ENCODE data around the gene EGFL6. TPM values are rescaled to one million over a fixed set of nuclear protein-coding genes. Genes with fewer than 3 reads are reported as not detected.

The EGFL6 gene
- total and polyA plus RNA-seq, 2 experiments from 2014 or later: 116 to 131 TPM

DNA sequence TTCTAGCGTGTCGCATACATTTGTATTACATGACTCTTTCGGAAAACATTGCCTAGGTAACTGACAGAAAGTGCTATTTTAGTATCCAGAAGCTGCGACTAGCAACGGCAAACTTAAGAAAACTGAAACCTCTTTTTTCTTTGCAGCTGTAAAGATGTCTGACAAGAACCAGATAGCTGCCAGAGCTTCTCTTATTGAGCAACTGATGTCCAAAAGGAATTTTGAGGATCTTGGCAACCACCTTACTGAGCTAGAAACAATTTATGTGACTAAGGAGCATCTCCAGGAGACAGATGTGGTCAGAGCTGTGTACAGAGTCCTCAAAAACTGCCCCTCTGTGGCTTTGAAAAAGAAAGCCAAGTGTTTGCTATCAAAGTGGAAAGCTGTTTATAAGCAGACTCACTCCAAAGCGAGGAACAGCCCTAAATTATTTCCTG is 93.0 kb downstream of the EGFL6 start:
- peak overlapping the region; percentile 60 for H3K4me2 ChIP-seq
- H3K4me1 ChIP-seq (ENCODE audit: insufficient read depth): no peaks in the 10 kb centered on the region
- no peaks in the 10 kb centered on the region for H3K9me3 ChIP-seq (ENCODE audit: low read depth)
- no peaks in the 10 kb centered on the region for H3K27me3 ChIP-seq
- peak overlapping the region; percentile 67 for H3K27ac ChIP-seq
- H3K9me2 ChIP-seq (replicated peaks; ENCODE audit: insufficient read depth): no peaks in the 10 kb centered on the region
- H3K36me3 ChIP-seq (replicated peaks; ENCODE audit: insufficient read depth, low read depth): no peaks in the 10 kb centered on the region
- peak; percentile 45 for DNase-seq (ENCODE audit: low spot score)
- no peak overlapping the region for H2AFZ ChIP-seq
- H3K4me3 ChIP-seq: no peak overlapping the region
- H3K79me2 ChIP-seq: no peaks in the 10 kb centered on the region
- no peaks in the 10 kb centered on the region for H4K20me1 ChIP-seq (ENCODE audit: insufficient read depth, poor library complexity, severe bottlenecking)
- TF ChIP-seq EZH2 (IDR thresholded peaks at IDR 0.05; ENCODE audit: borderline replicate concordance) (no peak), EZH2phosphoT487 (IDR thresholded peaks at IDR 0.05; ENCODE audit: low read depth, severe bottlenecking, unreplicated experiment) (no peak)
- TF ChIP-seq, protein P1, sequence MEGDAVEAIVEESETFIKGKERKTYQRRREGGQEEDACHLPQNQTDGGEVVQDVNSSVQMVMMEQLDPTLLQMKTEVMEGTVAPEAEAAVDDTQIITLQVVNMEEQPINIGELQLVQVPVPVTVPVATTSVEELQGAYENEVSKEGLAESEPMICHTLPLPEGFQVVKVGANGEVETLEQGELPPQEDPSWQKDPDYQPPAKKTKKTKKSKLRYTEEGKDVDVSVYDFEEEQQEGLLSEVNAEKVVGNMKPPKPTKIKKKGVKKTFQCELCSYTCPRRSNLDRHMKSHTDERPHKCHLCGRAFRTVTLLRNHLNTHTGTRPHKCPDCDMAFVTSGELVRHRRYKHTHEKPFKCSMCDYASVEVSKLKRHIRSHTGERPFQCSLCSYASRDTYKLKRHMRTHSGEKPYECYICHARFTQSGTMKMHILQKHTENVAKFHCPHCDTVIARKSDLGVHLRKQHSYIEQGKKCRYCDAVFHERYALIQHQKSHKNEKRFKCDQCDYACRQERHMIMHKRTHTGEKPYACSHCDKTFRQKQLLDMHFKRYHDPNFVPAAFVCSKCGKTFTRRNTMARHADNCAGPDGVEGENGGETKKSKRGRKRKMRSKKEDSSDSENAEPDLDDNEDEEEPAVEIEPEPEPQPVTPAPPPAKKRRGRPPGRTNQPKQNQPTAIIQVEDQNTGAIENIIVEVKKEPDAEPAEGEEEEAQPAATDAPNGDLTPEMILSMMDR (IDR thresholded peaks at IDR 0.05; ENCODE audit: poor library complexity): no peak
- 55% methylated on average over 6 of the region's 6 CpGs for WGBS (ENCODE audit: low lambda C conversion rate, missing lambda C conversion rate)

DNA sequence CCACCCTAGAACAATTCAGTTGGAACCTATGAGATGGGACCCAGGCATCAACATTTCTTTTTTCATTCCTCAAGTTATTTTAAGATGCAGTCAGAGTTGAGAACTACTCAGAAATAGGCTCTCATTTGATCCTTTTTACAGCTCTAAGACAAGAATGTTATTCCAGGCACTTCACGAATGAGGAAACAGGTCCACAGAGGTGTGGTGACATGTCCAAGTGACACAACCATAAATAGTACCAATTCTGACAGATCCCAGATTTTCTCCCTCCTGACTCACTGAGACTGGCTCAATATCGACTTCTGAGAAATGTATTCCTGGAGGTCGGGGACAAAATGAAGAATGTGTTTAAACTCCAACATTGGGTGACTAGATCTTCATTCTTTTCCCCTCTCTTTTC is 94.6 kb downstream of the EGFL6 start:
- no peak overlapping the region for H3K4me2 ChIP-seq
- TF ChIP-seq, protein P1 (IDR thresholded peaks at IDR 0.05; ENCODE audit: poor library complexity): no peak
- TF ChIP-seq EZH2phosphoT487 (IDR thresholded peaks at IDR 0.05; ENCODE audit: low read depth, severe bottlenecking, unreplicated experiment) (no peak), EZH2 (IDR thresholded peaks at IDR 0.05; ENCODE audit: borderline replicate concordance) (no peak)
- WGBS (ENCODE audit: low lambda C conversion rate, missing lambda C conversion rate): 70% methylated on average over 3 of the region's 3 CpGs
- H3K27me3 ChIP-seq: no peaks in the 10 kb centered on the region
- no peak overlapping the region for H3K4me3 ChIP-seq
- H3K36me3 ChIP-seq (replicated peaks; ENCODE audit: insufficient read depth, low read depth): no peaks in the 10 kb centered on the region
- H4K20me1 ChIP-seq (ENCODE audit: insufficient read depth, poor library complexity, severe bottlenecking): no peaks in the 10 kb centered on the region
- H3K27ac ChIP-seq: peak overlapping the region; percentile 67
- no peaks in the 10 kb centered on the region for H3K9me2 ChIP-seq (replicated peaks; ENCODE audit: insufficient read depth)
- H3K79me2 ChIP-seq: no peaks in the 10 kb centered on the region
- H3K4me1 ChIP-seq (ENCODE audit: insufficient read depth): no peaks in the 10 kb centered on the region
- H2AFZ ChIP-seq: no peak overlapping the region
- H3K9me3 ChIP-seq (ENCODE audit: low read depth): no peaks in the 10 kb centered on the region
- no peak for DNase-seq (ENCODE audit: low spot score)

DNA sequence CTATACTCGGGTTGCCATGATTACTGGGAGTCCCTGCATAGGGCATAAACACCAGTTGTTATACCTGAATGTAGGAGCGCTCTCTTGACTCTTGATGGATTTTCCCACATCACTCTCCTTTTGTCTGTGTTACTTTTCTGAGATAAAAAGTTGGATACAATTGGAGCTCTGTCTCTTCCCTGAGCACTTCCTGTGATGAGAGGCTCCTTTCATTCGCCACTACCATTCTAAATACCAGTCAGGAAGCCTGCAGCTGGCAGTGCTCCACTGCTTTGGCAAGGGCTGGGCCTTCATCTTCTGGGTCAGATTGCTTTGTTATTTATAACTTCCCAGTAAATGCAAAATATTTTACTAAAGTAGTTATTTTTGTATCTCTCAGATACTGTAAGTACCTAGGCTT is 97.4 kb downstream of the EGFL6 start:
- H3K4me3 ChIP-seq: no peak overlapping the region
- no peaks in the 10 kb centered on the region for H3K79me2 ChIP-seq
- H2AFZ ChIP-seq: no peak overlapping the region
- H3K27me3 ChIP-seq: no peaks in the 10 kb centered on the region
- H3K4me1 ChIP-seq (ENCODE audit: insufficient read depth): peaks cover 6% of the 10 kb centered on the region
- no peak for DNase-seq (ENCODE audit: low spot score)
- no peak overlapping the region for H3K27ac ChIP-seq
- TF ChIP-seq EZH2phosphoT487 (IDR thresholded peaks at IDR 0.05; ENCODE audit: low read depth, severe bottlenecking, unreplicated experiment) (no peak), EZH2 (IDR thresholded peaks at IDR 0.05; ENCODE audit: borderline replicate concordance) (no peak)
- TF ChIP-seq, protein P1 (IDR thresholded peaks at IDR 0.05; ENCODE audit: poor library complexity): no peak
- H3K36me3 ChIP-seq (replicated peaks; ENCODE audit: insufficient read depth, low read depth): no peaks in the 10 kb centered on the region
- H3K9me2 ChIP-seq (replicated peaks; ENCODE audit: insufficient read depth): no peaks in the 10 kb centered on the region
- H3K4me2 ChIP-seq: no peak overlapping the region
- WGBS (ENCODE audit: low lambda C conversion rate, missing lambda C conversion rate): 77% methylated on average over 3 of the region's 3 CpGs
- H3K9me3 ChIP-seq (ENCODE audit: low read depth): no peaks in the 10 kb centered on the region
- H4K20me1 ChIP-seq (ENCODE audit: insufficient read depth, poor library complexity, severe bottlenecking): no peaks in the 10 kb centered on the region

DNA sequence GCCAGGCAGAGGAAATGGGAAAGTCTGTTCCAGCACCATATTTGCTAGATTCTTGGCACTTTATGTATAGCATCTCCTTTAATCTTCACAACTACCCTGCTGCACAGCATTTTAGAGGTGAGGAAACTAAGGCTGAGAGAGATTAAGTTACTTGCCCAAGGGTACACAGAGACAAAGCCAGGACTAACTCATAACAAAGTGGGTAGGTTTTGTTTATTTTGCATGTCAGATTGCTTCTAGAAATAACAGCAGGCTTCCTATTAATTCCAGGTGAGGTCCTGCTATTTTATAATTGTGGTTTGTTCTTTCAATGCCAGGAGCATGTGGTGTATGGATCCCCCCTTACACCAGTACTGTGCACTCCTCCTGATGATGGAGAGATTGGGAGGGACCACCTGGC is 98.5 kb downstream of the EGFL6 start:
- Histone ChIP-seq H3K4me2 (no peak overlapping the region), H3K4me1 (ENCODE audit: insufficient read depth) (peaks cover 6% of the 10 kb centered on the region), H3K27ac (no peak overlapping the region), H3K4me3 (no peak overlapping the region), H3K9me3 (ENCODE audit: low read depth) (no peaks in the 10 kb centered on the region), H3K36me3 (replicated peaks; ENCODE audit: insufficient read depth, low read depth) (no peaks in the 10 kb centered on the region), H4K20me1 (ENCODE audit: insufficient read depth, poor library complexity, severe bottlenecking) (no peaks in the 10 kb centered on the region), H2AFZ (no peak overlapping the region), H3K9me2 (replicated peaks; ENCODE audit: insufficient read depth) (no peaks in the 10 kb centered on the region), H3K79me2 (no peaks in the 10 kb centered on the region), H3K27me3 (no peaks in the 10 kb centered on the region)
- TF ChIP-seq, protein P1 (IDR thresholded peaks at IDR 0.05; ENCODE audit: poor library complexity): no peak
- no peak for TF ChIP-seq EZH2phosphoT487 (IDR thresholded peaks at IDR 0.05; ENCODE audit: low read depth, severe bottlenecking, unreplicated experiment)
- TF ChIP-seq EZH2 (IDR thresholded peaks at IDR 0.05; ENCODE audit: borderline replicate concordance): no peak
- DNase-seq (ENCODE audit: low spot score): no peak

Measured in hepatocyte (in vitro differentiated cells).